Ovary (tissue), 3 donors: ENCODE measurements around the gene NFKBIL1.

Source experiments
- CTCF ChIP-seq, 3 donors: fragments of 450-650 bp in 2 of 3; fragments of 200-600 bp in 1 of 3; IDR thresholded peaks; one replicate each; pipeline versions ENCODE4 v1.5.1 to v1.8.0; 2016 to 2022; ENCODE audit warnings: antibody characterized with exemption in 3 of 3, mild to moderate bottlenecking in 1 of 3
- POLR2A ChIP-seq: fragments of 450-650 bp; IDR thresholded peaks from one replicate; pipeline ENCODE4 v1.6.1; 2017; ENCODE audit warnings: antibody characterized with exemption, mild to moderate bottlenecking, moderate library complexity
- donor health status: DM: no; HTN: no; CAD: no.

GRCh38 chr6:31535538-31536324 lies 11.7 kb upstream of the NFKBIL1 start:
- TF ChIP-seq CTCF (IDR thresholded peaks at IDR 0.05) (no peak), POLR2A (no peak)
